Measurements from ENCODE around the gene ZBTB11. TPM values are rescaled to one million over a fixed set of nuclear protein-coding genes. Genes with fewer than 3 reads are reported as not detected.

ZBTB11 gene, protein sequence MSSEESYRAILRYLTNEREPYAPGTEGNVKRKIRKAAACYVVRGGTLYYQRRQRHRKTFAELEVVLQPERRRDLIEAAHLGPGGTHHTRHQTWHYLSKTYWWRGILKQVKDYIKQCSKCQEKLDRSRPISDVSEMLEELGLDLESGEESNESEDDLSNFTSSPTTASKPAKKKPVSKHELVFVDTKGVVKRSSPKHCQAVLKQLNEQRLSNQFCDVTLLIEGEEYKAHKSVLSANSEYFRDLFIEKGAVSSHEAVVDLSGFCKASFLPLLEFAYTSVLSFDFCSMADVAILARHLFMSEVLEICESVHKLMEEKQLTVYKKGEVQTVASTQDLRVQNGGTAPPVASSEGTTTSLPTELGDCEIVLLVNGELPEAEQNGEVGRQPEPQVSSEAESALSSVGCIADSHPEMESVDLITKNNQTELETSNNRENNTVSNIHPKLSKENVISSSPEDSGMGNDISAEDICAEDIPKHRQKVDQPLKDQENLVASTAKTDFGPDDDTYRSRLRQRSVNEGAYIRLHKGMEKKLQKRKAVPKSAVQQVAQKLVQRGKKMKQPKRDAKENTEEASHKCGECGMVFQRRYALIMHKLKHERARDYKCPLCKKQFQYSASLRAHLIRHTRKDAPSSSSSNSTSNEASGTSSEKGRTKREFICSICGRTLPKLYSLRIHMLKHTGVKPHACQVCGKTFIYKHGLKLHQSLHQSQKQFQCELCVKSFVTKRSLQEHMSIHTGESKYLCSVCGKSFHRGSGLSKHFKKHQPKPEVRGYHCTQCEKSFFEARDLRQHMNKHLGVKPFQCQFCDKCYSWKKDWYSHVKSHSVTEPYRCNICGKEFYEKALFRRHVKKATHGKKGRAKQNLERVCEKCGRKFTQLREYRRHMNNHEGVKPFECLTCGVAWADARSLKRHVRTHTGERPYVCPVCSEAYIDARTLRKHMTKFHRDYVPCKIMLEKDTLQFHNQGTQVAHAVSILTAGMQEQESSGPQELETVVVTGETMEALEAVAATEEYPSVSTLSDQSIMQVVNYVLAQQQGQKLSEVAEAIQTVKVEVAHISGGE
- 10 to 100 TPM; 23.2 to 43.7 (median 26.3) TPM for total RNA-seq
- polyA plus RNA-seq = 1 to 10 TPM; 7.5 to 10.0 (median 9.0) TPM
- long read RNA-seq, donor 1, full-length matches to known transcripts = 7 of 7 reads
- long read RNA-seq, donor 1, partial matches to known transcripts = 0 of 7 reads
- long read RNA-seq, donor 1, other reads (novel, unspliced or antisense) = 0 of 7 reads
- long read RNA-seq, donor 2, partial matches to known transcripts = 0 of 3 reads
- long read RNA-seq, donor 2, other reads (novel, unspliced or antisense) = 0 of 3 reads

DNA sequence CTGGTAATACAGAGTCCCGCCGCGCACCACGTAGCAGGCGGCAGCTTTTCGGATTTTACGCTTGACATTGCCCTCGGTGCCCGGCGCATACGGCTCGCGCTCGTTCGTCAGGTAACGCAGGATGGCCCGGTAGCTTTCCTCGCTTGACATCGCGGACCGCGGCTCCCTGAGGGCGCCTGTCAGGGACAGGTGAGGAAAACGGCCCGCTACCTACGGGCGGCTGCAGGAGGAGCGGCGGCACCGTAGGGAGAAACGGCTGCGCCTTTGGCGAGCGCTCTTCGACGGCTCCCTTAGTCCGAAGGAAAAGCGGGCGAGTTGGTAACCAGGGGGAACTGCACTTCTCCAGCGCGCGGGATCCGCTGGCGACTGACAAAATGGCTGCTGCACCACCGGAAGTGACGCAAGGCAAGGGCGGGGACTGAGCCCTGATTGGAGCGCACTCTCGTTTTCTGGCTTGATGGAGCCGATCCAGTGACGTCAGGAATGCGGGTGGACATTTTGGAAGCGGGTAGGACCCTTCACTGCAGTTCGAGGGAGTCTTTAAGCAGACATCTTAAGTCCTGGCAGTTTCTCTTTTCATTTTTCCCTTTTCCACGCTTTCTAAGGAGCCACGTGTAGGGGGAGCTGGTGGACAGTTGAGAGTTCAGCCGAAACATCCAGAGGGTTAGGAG lies at the start of gene ZBTB11:
Gene ZBTB11, minus strand, starts transcription at position 368 of the 671 bp plus-strand sequence. Its CDS starts 218 bp downstream, at position 150.
- H3K4me1 ChIP-seq = peaks cover 20 to 76% (median 58%) of the 10 kb centered on the region in 6 donors
- peak; percentile 97 to 98 (median 97) for TF ChIP-seq POLR2AphosphoS5 (IDR thresholded peaks at IDR 0.05)
- TF ChIP-seq, protein P1, sequence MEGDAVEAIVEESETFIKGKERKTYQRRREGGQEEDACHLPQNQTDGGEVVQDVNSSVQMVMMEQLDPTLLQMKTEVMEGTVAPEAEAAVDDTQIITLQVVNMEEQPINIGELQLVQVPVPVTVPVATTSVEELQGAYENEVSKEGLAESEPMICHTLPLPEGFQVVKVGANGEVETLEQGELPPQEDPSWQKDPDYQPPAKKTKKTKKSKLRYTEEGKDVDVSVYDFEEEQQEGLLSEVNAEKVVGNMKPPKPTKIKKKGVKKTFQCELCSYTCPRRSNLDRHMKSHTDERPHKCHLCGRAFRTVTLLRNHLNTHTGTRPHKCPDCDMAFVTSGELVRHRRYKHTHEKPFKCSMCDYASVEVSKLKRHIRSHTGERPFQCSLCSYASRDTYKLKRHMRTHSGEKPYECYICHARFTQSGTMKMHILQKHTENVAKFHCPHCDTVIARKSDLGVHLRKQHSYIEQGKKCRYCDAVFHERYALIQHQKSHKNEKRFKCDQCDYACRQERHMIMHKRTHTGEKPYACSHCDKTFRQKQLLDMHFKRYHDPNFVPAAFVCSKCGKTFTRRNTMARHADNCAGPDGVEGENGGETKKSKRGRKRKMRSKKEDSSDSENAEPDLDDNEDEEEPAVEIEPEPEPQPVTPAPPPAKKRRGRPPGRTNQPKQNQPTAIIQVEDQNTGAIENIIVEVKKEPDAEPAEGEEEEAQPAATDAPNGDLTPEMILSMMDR (IDR thresholded peaks at IDR 0.05 in 8 of 11, conservative IDR thresholded peaks at IDR 0.05 in 3 of 11) = peak in 7 of 11 experiments; percentile 6 to 57 (median 30)
- TF ChIP-seq POLR2A (IDR thresholded peaks at IDR 0.05) = peak in 2 of 3 donors; percentile 9 to 73
- intact Hi-C loops (cut with DNase I; ENCODE audit: low total_unique reads) = loop anchor here (10.0 kb wide), 1 partner anchor 102 kb away; the partner anchor contains the start of gene PCNP

DNA sequence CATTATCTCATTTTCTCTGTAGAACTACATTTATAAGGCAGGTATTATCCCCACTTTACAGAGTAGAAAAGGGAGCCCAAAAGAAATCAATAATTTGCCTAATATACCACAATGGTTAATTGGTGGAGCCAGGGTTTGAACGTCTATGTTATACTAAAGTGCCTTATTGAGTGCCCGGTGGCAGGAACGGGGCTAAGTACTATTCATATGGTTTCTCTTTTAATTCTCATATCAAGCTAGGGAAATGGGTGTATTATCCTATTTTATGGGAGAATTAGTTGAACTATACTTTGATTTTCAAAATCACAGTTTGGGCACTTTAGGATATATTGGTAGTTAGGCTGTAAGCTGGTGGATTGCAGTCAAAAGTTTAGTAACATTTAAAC lies 49.0 kb upstream of the ZBTB11 start:
- WGBS, 5 donors = 29 to 42% (median 36%) methylated on average over 3 of the region's 3 CpGs

More for the DNA sequence above, at the start of gene ZBTB11:
- H3K27me3 ChIP-seq (replicated peaks in 1 of 7) = no peaks in the 10 kb centered on the region
- WGBS, 5 donors = 0 to 1% (median 0%) methylated on average over 19 to 57 of the region's 57 CpGs
- peak; percentile 99 for DNase-seq
- H3K9me3 ChIP-seq = no peaks in the 10 kb centered on the region
- peak within 1 kb of the TSS; percentile 96 to 100 (median 98) for H3K27ac ChIP-seq
- H3K36me3 ChIP-seq = peaks cover 0 to 32% (median 22%) of the 10 kb centered on the region in 6 donors
- H3K4me3 ChIP-seq = peak within 1 kb of the TSS; percentile 88 to 100 (median 97)

More for the DNA sequence above, 49.0 kb upstream of the ZBTB11 start:
- peaks cover 12 to 53% (median 40%) of the 10 kb centered on the region in 6 donors for H3K4me1 ChIP-seq
- no peak for DNase-seq
- no peaks in the 10 kb centered on the region for H3K9me3 ChIP-seq
- TF ChIP-seq POLR2AphosphoS5 (IDR thresholded peaks at IDR 0.05) (no peak), POLR2A (IDR thresholded peaks at IDR 0.05) (no peak)
- TF ChIP-seq, protein P1 (IDR thresholded peaks at IDR 0.05 in 8 of 11, conservative IDR thresholded peaks at IDR 0.05 in 3 of 11) = no peak
- peak overlapping the region; percentile 72 to 93 (median 89) for H3K4me3 ChIP-seq
- no peaks in the 10 kb centered on the region for H3K27me3 ChIP-seq (replicated peaks in 1 of 7)
- H3K36me3 ChIP-seq = peaks cover 3 to 43% (median 12%) of the 10 kb centered on the region in 6 donors
- peak overlapping the region in 5 of 8 donors; percentile 83 to 92 (median 87) for H3K27ac ChIP-seq
- intact Hi-C loops (cut with DNase I; ENCODE audit: low total_unique reads) = no loop called here
